ENCODE data around the gene RAD51B.

The RAD51B gene

GRCh38 chr14:68306934-68307789, 487.6 kb downstream of the RAD51B start:
- no peak for TF ChIP-seq CTCF (IDR thresholded peaks at IDR 0.05; ENCODE audit: poor library complexity, severe bottlenecking)
- Histone ChIP-seq H3K36me3 (ENCODE audit: low read depth) (no peaks in the 10 kb centered on the region), H3K27ac (ENCODE audit: poor library complexity, severe bottlenecking) (no peak overlapping the region), H3K4me3 (ENCODE audit: severe bottlenecking) (no peak overlapping the region), H3K4me1 (ENCODE audit: insufficient read depth, poor library complexity, severe bottlenecking) (peaks cover 4% of the 10 kb centered on the region), H3K27me3 (ENCODE audit: insufficient read depth, poor library complexity, severe bottlenecking) (no peaks in the 10 kb centered on the region), H3K9me3 (ENCODE audit: severe bottlenecking) (no peaks in the 10 kb centered on the region)
- no peak for DNase-seq (ENCODE audit: low spot score)
- no peak for ATAC-seq (ENCODE audit: low read depth)

DNA sequence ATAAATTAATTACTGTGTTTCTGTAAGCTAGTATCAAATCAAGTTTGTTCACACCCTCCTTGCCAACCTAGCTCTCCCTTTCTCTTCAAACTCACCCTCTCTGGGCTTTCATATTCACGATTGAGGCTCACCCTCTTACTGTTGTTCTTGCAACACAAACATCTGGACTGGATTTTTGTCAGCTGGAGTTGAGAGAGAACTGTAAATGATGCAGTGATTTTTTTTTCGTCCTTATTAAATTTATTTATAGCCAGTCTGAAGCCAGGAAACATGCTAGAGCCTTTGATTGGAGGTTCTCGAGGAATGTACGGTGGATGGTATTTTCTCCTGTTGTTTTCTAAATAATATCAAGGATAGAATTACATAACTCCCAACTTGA, 488.2 kb downstream of the RAD51B start:
- peaks cover 4% of the 10 kb centered on the region for H3K4me1 ChIP-seq (ENCODE audit: insufficient read depth, poor library complexity, severe bottlenecking)
- DNase-seq (ENCODE audit: low spot score) (no peak), ATAC-seq (ENCODE audit: low read depth) (no peak)
- no peak for TF ChIP-seq CTCF (IDR thresholded peaks at IDR 0.05; ENCODE audit: poor library complexity, severe bottlenecking)
- no peak overlapping the region for H3K27ac ChIP-seq (ENCODE audit: poor library complexity, severe bottlenecking)
- H3K4me3 ChIP-seq (ENCODE audit: severe bottlenecking), result no peak overlapping the region
- H3K36me3 ChIP-seq (ENCODE audit: low read depth), result no peaks in the 10 kb centered on the region
- H3K9me3 ChIP-seq (ENCODE audit: severe bottlenecking), result no peaks in the 10 kb centered on the region
- H3K27me3 ChIP-seq (ENCODE audit: insufficient read depth, poor library complexity, severe bottlenecking), result no peaks in the 10 kb centered on the region

DNA sequence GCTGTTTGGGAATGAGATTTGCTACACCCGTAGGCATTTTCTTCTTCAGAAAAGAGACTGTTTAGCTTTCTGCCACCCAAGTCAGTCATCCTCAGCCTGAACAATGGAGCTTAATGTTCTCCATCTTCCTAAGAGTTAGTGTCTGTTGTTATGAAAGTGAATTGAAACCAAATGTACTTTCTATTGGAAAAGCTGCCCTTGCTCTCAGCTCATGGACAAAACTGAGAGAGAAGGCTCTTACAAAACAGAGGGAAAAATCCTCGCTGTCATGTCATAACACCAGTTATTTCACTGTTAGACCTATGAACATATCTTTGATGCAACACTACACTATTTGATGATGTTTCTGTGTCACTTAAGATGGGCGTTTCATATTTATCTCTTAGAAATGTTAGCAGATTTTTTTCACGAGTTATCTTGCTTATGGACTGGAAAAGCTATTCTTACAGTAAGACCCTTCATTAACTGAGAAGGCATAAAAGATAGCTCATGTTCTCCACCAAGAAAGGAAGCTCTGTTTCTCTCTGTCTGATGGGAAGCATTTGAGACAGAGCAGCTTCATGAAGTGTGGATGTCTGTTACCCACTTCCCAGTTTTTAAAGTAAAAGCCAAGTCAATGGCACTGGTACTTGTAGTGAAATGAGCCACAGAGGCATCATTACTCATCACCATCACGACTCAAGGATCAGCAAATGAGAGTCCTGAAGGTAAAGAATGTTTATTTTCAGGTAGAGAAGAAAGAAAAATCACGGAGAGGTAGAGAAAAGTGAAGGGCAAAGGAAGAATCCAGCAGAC, 489.3 kb downstream of the RAD51B start:
- TF ChIP-seq CTCF (IDR thresholded peaks at IDR 0.05; ENCODE audit: poor library complexity, severe bottlenecking), result no peak
- Histone ChIP-seq H3K27ac (ENCODE audit: poor library complexity, severe bottlenecking) (no peak overlapping the region), H3K36me3 (ENCODE audit: low read depth) (no peaks in the 10 kb centered on the region), H3K4me3 (ENCODE audit: severe bottlenecking) (no peak overlapping the region), H3K9me3 (ENCODE audit: severe bottlenecking) (no peaks in the 10 kb centered on the region), H3K4me1 (ENCODE audit: insufficient read depth, poor library complexity, severe bottlenecking) (peaks cover 4% of the 10 kb centered on the region), H3K27me3 (ENCODE audit: insufficient read depth, poor library complexity, severe bottlenecking) (no peaks in the 10 kb centered on the region)
- ATAC-seq (ENCODE audit: low read depth), result no peak
- no peak for DNase-seq (ENCODE audit: low spot score)

GRCh38 chr14:68309616-68310015, 490.0 kb downstream of the RAD51B start:
- H3K4me1 ChIP-seq (ENCODE audit: insufficient read depth, poor library complexity, severe bottlenecking), result peaks cover 4% of the 10 kb centered on the region
- H3K27ac ChIP-seq (ENCODE audit: poor library complexity, severe bottlenecking), result no peak overlapping the region

More at GRCh38 chr14:68309616-68310015, 490.0 kb downstream of the RAD51B start:
- Histone ChIP-seq H3K36me3 (ENCODE audit: low read depth) (no peaks in the 10 kb centered on the region), H3K4me3 (ENCODE audit: severe bottlenecking) (no peak overlapping the region), H3K27me3 (ENCODE audit: insufficient read depth, poor library complexity, severe bottlenecking) (no peaks in the 10 kb centered on the region), H3K9me3 (ENCODE audit: severe bottlenecking) (no peaks in the 10 kb centered on the region)
- ATAC-seq (ENCODE audit: low read depth), result no peak
- no peak for DNase-seq (ENCODE audit: low spot score)
- TF ChIP-seq CTCF (IDR thresholded peaks at IDR 0.05; ENCODE audit: poor library complexity, severe bottlenecking), result no peak

Measured in RWPE2 (cell line).